HepG2 (cell line): ENCODE results near the gene VAMP8. TPM values are rescaled to one million over a fixed set of nuclear protein-coding genes. Genes with fewer than 3 reads are reported as not detected.

ENCODE experiments used
- CHD4 ChIP-seq: fragments of 200-600 bp; sonication (generic); IDR thresholded peaks from 2 replicates; pipeline ENCODE4 v1.7.0; 2017; ENCODE audit warnings: mild to moderate bottlenecking, low read length, borderline replicate concordance
- MEF2D ChIP-seq: sonication (generic); formaldehyde crosslinking; IDR thresholded peaks from 2 replicates; pipeline ENCODE4 v1.5.1; 2020; ENCODE audit warnings: mild to moderate bottlenecking, missing genetic modification reagents
- REL ChIP-seq: sonication (generic); formaldehyde crosslinking; conservative IDR thresholded peaks from 2 replicates; pipeline ENCODE4 v1.8.0; 2022; ENCODE audit warnings: mild to moderate bottlenecking, missing genetic modification reagents, moderate library complexity
- RNF2 ChIP-seq: fragments of 450-650 bp; conservative IDR thresholded peaks from 2 replicates; pipeline ENCODE4 v1.6.1; 2016; ENCODE audit warnings: low read depth
- SIX1 ChIP-seq: sonication (generic); formaldehyde crosslinking; IDR thresholded peaks from 2 replicates; pipeline ENCODE4 v1.4.0; 2020; ENCODE audit warnings: missing genetic modification reagents, borderline replicate concordance
- U2AF1 ChIP-seq: fragments of 200-400 bp; formaldehyde crosslinking; optimal IDR thresholded peaks from 2 replicates; pipeline ENCODE3; 2017; ENCODE audit warnings: mild to moderate bottlenecking, low read depth, low read length
- ZBTB8A ChIP-seq: sonication (generic); formaldehyde crosslinking; IDR thresholded peaks from 2 replicates; pipeline ENCODE4 v1.4.0; 2020; ENCODE audit warnings: mild to moderate bottlenecking, low read depth, missing genetic modification reagents, borderline replicate concordance
- ZNF331 ChIP-seq: sonication (generic); formaldehyde crosslinking; IDR thresholded peaks from 2 replicates; pipeline ENCODE4 v1.4.0; 2020; ENCODE audit warnings: missing genetic modification reagents
- ZNF567 ChIP-seq: sonication (generic); formaldehyde crosslinking; IDR thresholded peaks from 2 replicates; pipeline ENCODE4 v1.8.1; 2023; ENCODE audit warnings: mild to moderate bottlenecking, missing genetic modification reagents, borderline replicate concordance
- polyA plus RNA-seq, 8 experiments: library from polyadenylated mRNA; depleted of rRNA in 3 of 8; stranded (reverse) in 7 of 8; unstranded in 1 of 8; fragments of >200 nt; fragmentation: Illumina TruSeq in 4 of 8; extraction: Trizol in 4 of 8; gene quantifications; 2 replicates each; pipeline versions ENCODE4 v1.2.1 to v1.2.3, GENCODE V29; 2011 to 2016; ENCODE audit warnings: low read depth in 4 of 8, missing spikeins in 1 of 8, mixed read lengths in 1 of 8; ENCODE audit not compliant: insufficient read depth in 1 of 8
- total RNA-seq, 5 experiments: library from RNA; depleted of rRNA; stranded (reverse); fragments of >200 nt; fragmentation: Illumina TruSeq; extraction: Trizol; gene quantifications; 2 replicates each; pipeline ENCODE4 v1.2.3, GENCODE V29; 2016; ENCODE audit warnings: low read depth in 1 of 5
- TF ChIP-seq, protein P1 (sequence below): sonication (generic); formaldehyde crosslinking; IDR thresholded peaks from 2 replicates; pipeline ENCODE4 v1.4.0; 2020; ENCODE audit warnings: missing genetic modification reagents
- TF ChIP-seq, protein P2 (sequence below): sonication (generic); formaldehyde crosslinking; IDR thresholded peaks from 2 replicates; pipeline ENCODE4 v1.4.0; 2020; ENCODE audit warnings: missing genetic modification reagents, borderline replicate concordance
- TF ChIP-seq, protein P3 (sequence below), 2 experiments: sonication (generic) in 1 of 2; formaldehyde crosslinking in 1 of 2; IDR thresholded peaks; 2 replicates each; pipeline versions ENCODE4 v1.5.1 to v1.6.1; 2011 to 2020; ENCODE audit warnings: borderline replicate concordance in 1 of 2, low read depth in 1 of 2, low read length in 1 of 2, mild to moderate bottlenecking in 1 of 2, missing genetic modification reagents in 1 of 2, moderate library complexity in 1 of 2
- TF ChIP-seq, protein P4 (sequence below): IDR thresholded peaks from 2 replicates; pipeline ENCODE4 v1.6.1; 2012; ENCODE audit warnings: low read depth, low read length, improper control_type of control experiment
- TF ChIP-seq, protein P5 (sequence below): sonication (generic); formaldehyde crosslinking; IDR thresholded peaks from 2 replicates; pipeline ENCODE4 v1.4.0; 2020; ENCODE audit warnings: missing genetic modification reagents

VAMP8 gene
- total and polyA plus RNA-seq, 2 of the 13 experiments (the other 11 are each of a cell fraction or from before 2014, with no cell fraction given): 83.3 to 157 TPM

DNA sequence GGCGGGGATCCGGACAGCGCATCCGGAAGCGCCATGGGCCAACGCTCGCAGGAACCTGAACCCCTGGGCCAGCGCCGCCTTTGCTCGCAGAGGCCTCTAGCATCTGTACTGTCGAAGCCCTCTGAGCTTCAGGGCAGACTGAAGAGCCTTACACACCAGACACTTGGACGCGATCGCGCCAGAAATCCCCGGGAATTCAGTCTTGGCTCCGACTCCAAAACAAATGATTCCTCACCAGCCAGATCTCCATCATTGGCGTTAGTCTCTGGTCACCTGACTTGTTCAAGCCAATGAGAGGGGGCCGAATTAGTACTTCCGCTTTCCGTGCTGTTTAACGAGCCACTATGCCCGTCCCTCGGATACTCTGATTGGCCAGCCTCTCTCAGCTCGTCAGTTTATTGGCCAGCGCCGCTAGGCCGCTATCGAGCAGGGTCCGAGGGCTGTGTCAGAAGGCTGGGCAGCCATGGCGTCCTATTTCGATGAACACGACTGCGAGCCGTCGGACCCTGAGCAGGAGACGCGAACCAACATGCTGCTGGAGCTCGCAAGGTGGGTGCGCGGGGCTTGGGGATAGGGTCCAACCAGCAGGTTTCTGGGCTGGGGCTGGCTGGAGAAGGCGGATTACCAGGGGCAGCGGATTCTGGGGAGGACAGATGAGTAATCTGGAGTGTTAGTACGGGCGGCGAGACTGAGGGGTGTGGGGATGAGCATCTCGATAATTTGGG is 18.1 kb downstream of the VAMP8 start, which contains the start of gene RNF181 (continued):
- TF ChIP-seq, protein P1, sequence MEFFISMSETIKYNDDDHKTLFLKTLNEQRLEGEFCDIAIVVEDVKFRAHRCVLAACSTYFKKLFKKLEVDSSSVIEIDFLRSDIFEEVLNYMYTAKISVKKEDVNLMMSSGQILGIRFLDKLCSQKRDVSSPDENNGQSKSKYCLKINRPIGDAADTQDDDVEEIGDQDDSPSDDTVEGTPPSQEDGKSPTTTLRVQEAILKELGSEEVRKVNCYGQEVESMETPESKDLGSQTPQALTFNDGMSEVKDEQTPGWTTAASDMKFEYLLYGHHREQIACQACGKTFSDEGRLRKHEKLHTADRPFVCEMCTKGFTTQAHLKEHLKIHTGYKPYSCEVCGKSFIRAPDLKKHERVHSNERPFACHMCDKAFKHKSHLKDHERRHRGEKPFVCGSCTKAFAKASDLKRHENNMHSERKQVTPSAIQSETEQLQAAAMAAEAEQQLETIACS (CRISPR knock-in tag): no peak
- peak; percentile 87 for TF ChIP-seq U2AF1
- TF ChIP-seq, protein P2, sequence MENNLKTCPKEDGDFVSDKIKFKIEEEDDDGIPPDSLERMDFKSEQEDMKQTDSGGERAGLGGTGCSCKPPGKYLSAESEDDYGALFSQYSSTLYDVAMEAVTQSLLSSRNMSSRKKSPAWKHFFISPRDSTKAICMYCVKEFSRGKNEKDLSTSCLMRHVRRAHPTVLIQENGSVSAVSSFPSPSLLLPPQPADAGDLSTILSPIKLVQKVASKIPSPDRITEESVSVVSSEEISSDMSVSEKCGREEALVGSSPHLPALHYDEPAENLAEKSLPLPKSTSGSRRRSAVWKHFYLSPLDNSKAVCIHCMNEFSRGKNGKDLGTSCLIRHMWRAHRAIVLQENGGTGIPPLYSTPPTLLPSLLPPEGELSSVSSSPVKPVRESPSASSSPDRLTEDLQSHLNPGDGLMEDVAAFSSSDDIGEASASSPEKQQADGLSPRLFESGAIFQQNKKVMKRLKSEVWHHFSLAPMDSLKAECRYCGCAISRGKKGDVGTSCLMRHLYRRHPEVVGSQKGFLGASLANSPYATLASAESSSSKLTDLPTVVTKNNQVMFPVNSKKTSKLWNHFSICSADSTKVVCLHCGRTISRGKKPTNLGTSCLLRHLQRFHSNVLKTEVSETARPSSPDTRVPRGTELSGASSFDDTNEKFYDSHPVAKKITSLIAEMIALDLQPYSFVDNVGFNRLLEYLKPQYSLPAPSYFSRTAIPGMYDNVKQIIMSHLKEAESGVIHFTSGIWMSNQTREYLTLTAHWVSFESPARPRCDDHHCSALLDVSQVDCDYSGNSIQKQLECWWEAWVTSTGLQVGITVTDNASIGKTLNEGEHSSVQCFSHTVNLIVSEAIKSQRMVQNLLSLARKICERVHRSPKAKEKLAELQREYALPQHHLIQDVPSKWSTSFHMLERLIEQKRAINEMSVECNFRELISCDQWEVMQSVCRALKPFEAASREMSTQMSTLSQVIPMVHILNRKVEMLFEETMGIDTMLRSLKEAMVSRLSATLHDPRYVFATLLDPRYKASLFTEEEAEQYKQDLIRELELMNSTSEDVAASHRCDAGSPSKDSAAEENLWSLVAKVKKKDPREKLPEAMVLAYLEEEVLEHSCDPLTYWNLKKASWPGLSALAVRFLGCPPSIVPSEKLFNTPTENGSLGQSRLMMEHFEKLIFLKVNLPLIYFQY (CRISPR knock-in tag): peak; percentile 31; the same call in 1 of the 2 replicates
- TF ChIP-seq, protein P3, sequence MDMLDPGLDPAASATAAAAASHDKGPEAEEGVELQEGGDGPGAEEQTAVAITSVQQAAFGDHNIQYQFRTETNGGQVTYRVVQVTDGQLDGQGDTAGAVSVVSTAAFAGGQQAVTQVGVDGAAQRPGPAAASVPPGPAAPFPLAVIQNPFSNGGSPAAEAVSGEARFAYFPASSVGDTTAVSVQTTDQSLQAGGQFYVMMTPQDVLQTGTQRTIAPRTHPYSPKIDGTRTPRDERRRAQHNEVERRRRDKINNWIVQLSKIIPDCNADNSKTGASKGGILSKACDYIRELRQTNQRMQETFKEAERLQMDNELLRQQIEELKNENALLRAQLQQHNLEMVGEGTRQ (IDR thresholded peaks at IDR 0.05; ENCODE audit: low read depth, low read length): peak; percentile 86
- TF ChIP-seq, protein P3 (CRISPR knock-in tag; IDR thresholded peaks at IDR 0.05; ENCODE audit: borderline replicate concordance): peak; percentile 95; the same call in 1 of the 2 replicates
- 0 out of 2 replicates have a peak, but pooled peaks have one; percentile 54 for TF ChIP-seq RNF2
- peak; percentile 22; the same call in 1 of the 2 replicates for TF ChIP-seq ZNF567 (CRISPR knock-in tag)
- TF ChIP-seq, protein P4, sequence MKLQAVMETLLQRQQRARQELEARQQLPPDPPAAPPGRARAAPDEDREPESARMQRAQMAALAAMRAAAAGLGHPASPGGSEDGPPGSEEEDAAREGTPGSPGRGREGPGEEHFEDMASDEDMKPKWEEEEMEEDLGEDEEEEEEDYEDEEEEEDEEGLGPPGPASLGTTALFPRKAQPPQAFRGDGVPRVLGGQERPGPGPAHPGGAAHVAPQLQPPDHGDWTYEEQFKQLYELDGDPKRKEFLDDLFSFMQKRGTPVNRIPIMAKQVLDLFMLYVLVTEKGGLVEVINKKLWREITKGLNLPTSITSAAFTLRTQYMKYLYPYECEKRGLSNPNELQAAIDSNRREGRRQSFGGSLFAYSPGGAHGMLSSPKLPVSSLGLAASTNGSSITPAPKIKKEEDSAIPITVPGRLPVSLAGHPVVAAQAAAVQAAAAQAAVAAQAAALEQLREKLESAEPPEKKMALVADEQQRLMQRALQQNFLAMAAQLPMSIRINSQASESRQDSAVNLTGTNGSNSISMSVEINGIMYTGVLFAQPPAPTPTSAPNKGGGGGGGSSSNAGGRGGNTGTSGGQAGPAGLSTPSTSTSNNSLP: 0 out of 2 replicates have a peak, but pooled peaks have one; percentile 4
- TF ChIP-seq, protein P5, sequence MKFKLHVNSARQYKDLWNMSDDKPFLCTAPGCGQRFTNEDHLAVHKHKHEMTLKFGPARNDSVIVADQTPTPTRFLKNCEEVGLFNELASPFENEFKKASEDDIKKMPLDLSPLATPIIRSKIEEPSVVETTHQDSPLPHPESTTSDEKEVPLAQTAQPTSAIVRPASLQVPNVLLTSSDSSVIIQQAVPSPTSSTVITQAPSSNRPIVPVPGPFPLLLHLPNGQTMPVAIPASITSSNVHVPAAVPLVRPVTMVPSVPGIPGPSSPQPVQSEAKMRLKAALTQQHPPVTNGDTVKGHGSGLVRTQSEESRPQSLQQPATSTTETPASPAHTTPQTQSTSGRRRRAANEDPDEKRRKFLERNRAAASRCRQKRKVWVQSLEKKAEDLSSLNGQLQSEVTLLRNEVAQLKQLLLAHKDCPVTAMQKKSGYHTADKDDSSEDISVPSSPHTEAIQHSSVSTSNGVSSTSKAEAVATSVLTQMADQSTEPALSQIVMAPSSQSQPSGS (CRISPR knock-in tag): peak; percentile 22; the same call in 1 of the 2 replicates
- peak; percentile 78; the same call in 1 of the 2 replicates for TF ChIP-seq ZBTB8A (CRISPR knock-in tag)
- TF ChIP-seq SIX1 (CRISPR knock-in tag): no peak
- TF ChIP-seq MEF2D: peak; percentile 89
- TF ChIP-seq CHD4: no peak
- no peak; the same call in 1 of the 2 replicates for TF ChIP-seq ZNF331 (CRISPR knock-in tag)
- TF ChIP-seq REL (CRISPR knock-in tag): peak; percentile 78; the same call in 1 of the 2 replicates
